HL-60 (cell line): ENCODE measurements around the gene VAMP5.

Experiments used
- DNase-seq, 2 experiments: peaks; one replicate each; pipeline ENCODE4 v3.0.0-alpha.2; 2010 to 2020; ENCODE audit warnings: low read depth in 1 of 2, low spot score in 1 of 2
- H3K27ac ChIP-seq: fragments of 250-450 bp; sonication (Bioruptor Pico); replicated peaks from 2 replicates; pipeline ENCODE4 v1.5.1; 2020; ENCODE audit warnings: mild to moderate bottlenecking, moderate library complexity
- H3K27me3 ChIP-seq: fragments of 250-450 bp; sonication (Bioruptor Pico); 2 replicates; pipeline ENCODE4 v1.5.1; 2021; ENCODE audit warnings: mild to moderate bottlenecking, moderate library complexity; ENCODE audit not compliant: insufficient read depth, poor library complexity, severe bottlenecking
- H3K4me3 ChIP-seq: replicated peaks from 2 replicates; pipeline ENCODE4 v1.5.1; 2011; ENCODE audit warnings: mild to moderate bottlenecking, control low read depth, low read length; ENCODE audit not compliant: insufficient read depth
- CTCF ChIP-seq: IDR thresholded peaks from one replicate; pipeline ENCODE4 v1.5.1; 2011; ENCODE audit warnings: low read length, control low read depth, inconsistent platforms; ENCODE audit not compliant: insufficient read depth
- GABPA ChIP-seq: IDR thresholded peaks from 2 replicates; pipeline ENCODE4 v1.6.1; 2012; ENCODE audit warnings: low read depth
- POLR2AphosphoS5 ChIP-seq: IDR thresholded peaks from 2 replicates; pipeline ENCODE4 v1.6.1; 2012; ENCODE audit warnings: low read depth
- REST ChIP-seq: IDR thresholded peaks from 2 replicates; pipeline ENCODE4 v1.6.1; 2012; ENCODE audit warnings: low read depth; ENCODE audit not compliant: insufficient replicate concordance
- SPI1 ChIP-seq: IDR thresholded peaks from 2 replicates; pipeline ENCODE4 v1.6.1; 2012; ENCODE audit warnings: low read depth, mild to moderate bottlenecking, borderline replicate concordance

VAMP5 gene

GRCh38 chr2:85585781-85586105 lies 1.5 kb downstream of the VAMP5 start:
- H3K27ac ChIP-seq, result peak overlapping the region; percentile 63
- H3K4me3 ChIP-seq, result no peak overlapping the region
- no peak for DNase-seq
- TF ChIP-seq REST (no peak), SPI1 (no peak), POLR2AphosphoS5 (no peak), CTCF (no peak)
- no peaks in the 10 kb centered on the region for H3K27me3 ChIP-seq

GRCh38 chr2:85588236-85588635 lies 4.0 kb downstream of the VAMP5 start:
- Histone ChIP-seq H3K27me3 (no peaks in the 10 kb centered on the region), H3K27ac (peak overlapping the region; percentile 63), H3K4me3 (no peak overlapping the region)
- peak in 1 of 2 experiments; percentile 35 for DNase-seq
- no peak for TF ChIP-seq POLR2AphosphoS5
- no peak for TF ChIP-seq CTCF
- no peak for TF ChIP-seq REST
- TF ChIP-seq GABPA, result no peak
- TF ChIP-seq SPI1, result no peak

- no peak for DNase-seq
- Histone ChIP-seq H3K27me3 (no peaks in the 10 kb centered on the region), H3K4me3 (no peak overlapping the region), H3K27ac (peak overlapping the region; percentile 63)
- no peak for TF ChIP-seq POLR2AphosphoS5
- TF ChIP-seq CTCF, result no peak
- no peak for TF ChIP-seq REST
- no peak for TF ChIP-seq GABPA
- no peak for TF ChIP-seq SPI1
Observed at GRCh38 chr2:85588645-85589044, 4.4 kb downstream of the VAMP5 start.
